Smooth muscle cell of the brain vasculature (primary cell): ENCODE data around the gene TMOD1.

Experiments used
- DNase-seq: peaks from one replicate; pipeline ENCODE4 v3.0.0-alpha.2; 2012; ENCODE audit warnings: low read depth, low spot score

TMOD1 gene

GRCh38 chr9:97547098-97547829, 45.8 kb downstream of the TMOD1 start:
- DNase-seq = no peak

- DNase-seq = no peak
These were observed 46.9 kb downstream of the TMOD1 start for GRCh38 chr9:97548379-97548778.

DNA sequence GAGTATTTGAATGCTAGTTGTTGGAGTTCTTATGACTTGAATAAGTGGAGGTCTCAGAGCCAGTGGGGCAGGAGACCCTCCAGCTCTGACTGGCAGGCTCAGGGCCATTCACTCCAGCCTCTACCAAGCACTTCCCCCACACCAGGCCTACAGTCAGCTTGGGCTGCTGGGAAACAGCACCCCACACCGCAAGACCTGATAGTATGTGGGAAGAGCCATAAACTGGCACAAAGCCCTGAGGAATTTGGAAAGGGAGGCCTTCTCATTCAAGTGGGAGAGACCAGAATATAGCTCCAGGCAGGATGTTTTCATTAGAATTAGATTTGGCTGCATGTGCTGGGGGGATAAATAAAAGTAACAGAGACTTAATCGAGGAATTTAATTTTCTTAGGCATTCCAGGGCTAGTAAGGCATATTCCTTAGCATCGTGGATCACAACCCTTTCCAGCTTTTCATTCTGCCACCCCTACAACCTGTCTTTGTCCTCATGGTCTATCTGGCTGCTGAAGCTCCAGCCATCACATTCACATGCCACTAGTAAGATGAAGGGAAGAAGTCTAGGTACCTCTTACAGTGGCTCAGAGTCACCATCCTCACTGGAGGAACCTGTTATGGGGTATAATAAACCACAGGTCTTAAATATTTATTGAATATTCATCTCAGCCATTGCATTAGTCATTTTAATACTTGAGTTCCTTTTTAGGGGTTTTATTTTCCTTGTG, 47.5 kb downstream of the TMOD1 start:
- DNase-seq = no peak

DNA sequence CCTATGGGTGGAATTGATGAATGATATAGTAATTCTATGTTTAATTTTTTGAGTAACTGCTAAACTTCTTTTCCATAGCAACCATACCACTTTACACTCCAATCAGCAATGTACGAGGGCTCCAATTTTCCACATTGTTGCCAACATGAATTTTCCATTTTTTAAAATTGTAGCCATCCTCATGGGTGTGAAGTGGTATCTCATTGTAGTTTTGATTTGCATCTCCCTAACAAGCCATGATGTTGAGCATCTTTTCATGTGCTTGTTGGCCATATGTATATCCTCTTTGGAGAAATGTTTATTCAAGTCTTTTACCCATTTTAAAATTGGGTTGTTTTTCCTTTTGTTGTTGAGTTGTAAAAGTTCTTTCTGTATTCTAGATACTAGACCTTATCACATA, 48.9 kb downstream of the TMOD1 start:
- no peak for DNase-seq

GRCh38 chr9:97551308-97551707, 49.8 kb downstream of the TMOD1 start:
- no peak for DNase-seq

DNA sequence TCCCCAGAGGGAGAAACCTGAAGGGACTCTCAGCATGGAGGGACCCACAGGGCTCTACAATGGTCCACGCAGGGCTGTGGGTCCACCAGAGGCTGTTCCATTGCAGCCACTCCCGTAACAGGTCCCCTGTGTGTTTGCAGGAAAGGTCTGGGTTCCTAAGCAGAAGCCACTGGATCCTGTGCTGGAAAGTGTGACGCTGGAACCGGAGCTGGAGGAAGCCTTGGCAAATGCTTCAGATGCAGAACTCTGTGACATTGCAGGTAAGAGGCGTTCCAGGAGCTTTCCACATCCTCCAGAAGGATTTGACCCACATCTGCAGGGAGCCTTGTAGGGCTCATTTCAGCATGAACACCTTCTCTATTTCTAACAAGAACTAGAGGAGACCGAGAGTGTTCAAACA, 51.7 kb downstream of the TMOD1 start:
- no peak for DNase-seq

GRCh38 chr9:97553841-97554240, 52.4 kb downstream of the TMOD1 start:
- DNase-seq = no peak

GRCh38 chr9:97554566-97555075, 53.2 kb downstream of the TMOD1 start:
- DNase-seq = no peak

DNA sequence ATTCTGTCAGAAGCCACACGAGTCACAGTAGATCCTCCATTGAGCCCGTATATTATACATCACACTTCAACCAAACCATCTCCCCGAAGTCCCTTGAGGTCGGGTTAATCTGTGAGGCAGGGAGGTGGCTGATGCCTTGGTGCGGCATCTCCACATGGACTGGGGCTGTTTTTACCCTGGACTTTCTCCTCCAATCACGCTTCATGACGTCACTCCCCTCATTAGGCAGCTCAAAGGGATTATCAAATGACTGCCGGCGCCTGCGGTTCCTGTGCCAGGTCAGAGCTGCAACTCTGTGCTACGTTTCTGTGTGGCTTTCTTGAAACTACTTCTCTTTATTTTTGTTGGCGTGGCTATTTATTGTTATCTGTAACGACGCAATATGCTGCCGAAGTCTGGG, 53.7 kb downstream of the TMOD1 start:
- no peak for DNase-seq

DNA sequence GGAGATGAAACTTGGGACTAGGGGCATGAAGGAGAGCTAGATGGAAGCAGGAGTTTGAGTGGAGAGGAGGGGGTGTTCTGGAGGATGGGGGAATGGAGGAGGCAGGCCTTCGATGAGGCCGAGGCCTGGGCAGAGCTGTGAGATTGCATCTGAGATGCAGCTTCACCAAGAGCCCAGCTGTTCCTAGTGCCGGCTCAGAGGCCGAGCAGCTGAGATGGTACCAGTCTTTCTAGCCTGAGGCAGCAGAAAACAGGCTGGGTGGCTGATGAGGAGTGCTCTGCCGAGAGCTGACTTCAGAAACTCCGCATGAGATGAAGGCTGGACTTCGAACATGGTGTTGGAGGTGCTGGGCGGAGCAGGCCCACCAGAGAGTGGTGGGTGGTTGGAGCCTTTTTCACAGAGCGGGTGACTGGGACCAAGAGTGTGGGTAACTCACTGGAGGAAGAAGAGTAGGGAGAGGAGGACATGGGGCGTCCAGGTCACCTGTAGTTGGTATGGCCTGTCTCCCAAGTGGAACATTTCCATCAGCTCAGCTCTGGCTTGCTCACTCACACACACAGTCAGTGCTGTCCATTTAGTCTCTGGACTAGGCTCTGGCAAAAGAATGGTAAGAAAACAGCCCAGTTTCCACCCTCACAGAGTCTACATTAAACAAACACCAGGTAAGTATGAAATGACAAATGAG, 54.7 kb downstream of the TMOD1 start:
- DNase-seq = no peak

DNA sequence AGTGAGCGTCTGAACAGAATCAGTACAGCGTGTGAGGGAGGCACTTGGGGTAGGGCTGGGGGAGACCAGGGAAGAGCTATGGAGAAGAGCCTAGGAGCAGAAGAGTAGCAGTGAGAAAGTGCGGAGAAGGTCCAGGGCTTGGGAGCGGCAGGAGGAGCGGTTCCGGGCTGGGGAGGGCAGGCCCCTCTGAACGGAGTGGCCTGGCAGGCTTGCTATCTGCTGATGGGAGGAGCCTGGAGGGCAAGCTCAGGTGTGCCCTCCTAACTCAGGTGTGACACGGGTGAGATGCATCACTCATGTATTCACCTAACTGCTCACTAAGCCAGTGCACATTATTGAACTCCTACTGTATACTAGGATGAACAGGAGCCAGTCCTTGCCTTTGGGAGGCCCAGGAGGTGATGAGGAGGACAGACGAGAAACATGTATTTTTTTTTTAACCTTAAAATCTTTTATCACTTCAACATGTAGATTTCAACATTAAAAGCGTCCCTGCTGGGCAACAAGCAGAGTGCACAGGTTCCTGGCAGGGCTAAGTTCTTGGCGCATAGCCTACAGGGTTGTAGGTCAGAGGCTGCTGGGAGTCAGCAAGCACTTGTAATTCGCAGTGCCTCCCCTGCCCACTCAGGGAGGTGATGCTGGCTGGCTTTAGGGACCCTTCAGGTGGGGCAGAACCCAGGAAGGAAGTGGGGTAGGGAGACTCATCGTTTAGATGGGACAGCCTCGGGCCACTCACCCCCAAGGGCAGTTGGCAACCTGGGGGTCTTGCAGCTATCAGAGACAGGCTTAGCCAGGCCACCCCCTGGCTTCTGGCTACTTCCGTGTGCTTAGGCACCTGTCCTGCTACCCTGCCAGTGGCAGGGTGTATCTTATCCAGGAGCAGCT, 55.5 kb downstream of the TMOD1 start:
- DNase-seq = no peak

DNA sequence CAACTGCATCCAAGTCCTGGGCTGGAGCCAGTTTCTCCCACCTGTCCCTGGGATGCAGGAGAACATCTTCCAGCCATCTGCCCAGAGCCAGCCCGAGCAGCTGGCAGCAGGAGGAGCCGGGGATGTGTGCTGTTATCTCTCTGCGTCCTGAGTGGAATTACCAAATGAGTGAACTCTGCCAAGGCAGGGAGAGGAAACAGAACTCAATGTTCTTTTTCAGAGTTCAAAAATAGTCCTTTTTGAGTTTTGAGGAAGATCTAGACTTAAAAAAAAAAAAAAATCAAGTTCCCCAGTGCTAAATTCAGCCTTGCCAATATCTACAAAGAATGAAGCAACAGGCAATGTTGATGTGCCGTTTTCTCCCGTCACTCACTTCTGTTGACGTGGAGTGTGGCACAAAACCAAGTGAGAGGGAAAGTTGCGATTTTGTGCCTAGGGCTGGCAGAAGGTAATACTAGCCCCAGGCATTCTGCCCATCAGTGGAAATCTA, 56.2 kb downstream of the TMOD1 start:
- DNase-seq = no peak

GRCh38 chr9:97558701-97559101, 57.2 kb downstream of the TMOD1 start:
- no peak for DNase-seq

GRCh38 chr9:97559111-97559514, 57.6 kb downstream of the TMOD1 start:
- no peak for DNase-seq

- DNase-seq = no peak
These were observed 58.7 kb downstream of the TMOD1 start for GRCh38 chr9:97560154-97560553.

- DNase-seq = no peak
These were observed 59.4 kb downstream of the TMOD1 start for GRCh38 chr9:97560851-97561250.

- DNase-seq = no peak
These were observed 60.0 kb downstream of the TMOD1 start for GRCh38 chr9:97561501-97561900.

GRCh38 chr9:97562542-97562941, 61.1 kb downstream of the TMOD1 start:
- no peak for DNase-seq

DNA sequence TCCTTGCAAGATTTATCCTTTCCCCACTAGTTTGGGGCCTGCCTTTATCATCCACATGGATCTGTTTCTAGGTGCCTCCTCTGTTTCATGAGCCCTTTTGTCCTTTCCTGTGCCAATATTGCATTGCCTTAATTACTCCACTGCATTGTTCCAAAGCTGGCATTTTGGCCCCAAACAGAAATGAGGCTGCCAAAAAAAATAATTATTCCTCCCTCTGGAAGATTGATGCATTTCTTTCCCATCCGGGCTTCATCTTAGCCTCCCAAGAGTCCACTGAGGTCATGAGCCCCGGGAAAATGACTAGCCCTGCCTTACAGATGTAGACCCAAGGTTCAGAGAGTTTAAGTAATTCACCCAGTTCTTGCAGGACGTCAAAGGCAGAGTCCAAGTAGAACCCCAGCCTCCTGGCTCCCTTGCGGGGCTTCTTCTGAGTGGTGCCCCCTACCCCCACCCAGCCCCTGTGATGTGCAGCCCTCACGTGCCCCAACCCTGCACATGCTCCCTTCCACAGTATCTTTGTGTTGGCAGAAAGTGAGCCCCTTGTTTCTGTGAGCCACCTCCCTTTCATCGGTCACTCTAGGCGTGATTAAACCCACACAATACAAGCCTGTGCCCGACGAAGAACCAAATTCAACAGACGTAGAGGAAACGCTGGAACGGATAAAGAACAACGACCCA, 62.1 kb downstream of the TMOD1 start:
- no peak for DNase-seq

DNA sequence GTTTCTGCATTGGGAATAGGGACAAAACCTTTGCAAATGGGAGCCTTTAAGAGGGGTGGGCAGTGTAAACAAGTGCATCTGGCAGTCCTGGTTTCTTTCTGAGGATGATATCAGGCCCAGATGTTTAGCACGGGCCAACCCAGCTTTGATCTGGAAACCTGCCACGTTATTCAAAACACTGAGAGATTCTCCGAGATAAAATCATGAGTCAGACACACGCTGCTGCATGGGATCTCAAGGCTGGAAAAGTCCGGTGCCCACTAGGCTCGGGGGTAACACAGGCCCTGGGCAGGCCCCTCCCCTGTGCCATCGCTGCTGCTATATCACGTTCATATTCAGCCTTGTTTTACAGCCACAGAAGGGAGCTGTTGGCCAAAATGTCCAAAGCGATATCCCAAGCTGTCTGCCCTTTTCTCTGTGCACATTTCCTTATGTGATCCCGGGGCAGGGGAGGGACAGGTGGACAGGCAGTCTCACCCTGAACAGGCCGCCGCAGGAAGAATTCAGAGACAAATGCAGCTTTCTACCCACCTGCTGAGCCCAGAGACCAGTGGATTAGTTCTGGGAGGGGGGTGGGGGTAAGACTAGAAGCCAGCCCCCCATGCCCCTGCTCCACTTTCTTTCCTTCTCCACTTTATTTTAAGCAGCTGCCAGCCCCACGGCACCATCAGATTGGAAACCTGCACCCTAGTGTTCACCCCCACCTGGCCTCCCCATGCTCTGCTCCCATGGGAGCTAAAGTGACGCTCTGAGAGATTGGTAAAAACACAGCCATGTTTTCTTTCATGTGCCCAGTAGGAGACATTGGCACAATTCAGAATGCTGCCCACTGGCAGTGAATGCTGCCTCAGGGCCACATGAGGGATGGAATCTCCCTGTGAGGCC, 63.1 kb downstream of the TMOD1 start:
- DNase-seq = no peak
